Measurements from ENCODE around the gene GNA14.
"Not testable (repeated sequence)": the region's sequence is repeated elsewhere in the genome, so short reads cannot be mapped to it uniquely, and the experiment has no call there.

Gene GNA14

GRCh38 chr9:77587042-77587441 lies 61.1 kb downstream of the GNA14 start:
- no peak for DNase-seq

- no peak for DNase-seq
Measured at GRCh38 chr9:77586591-77586990, 61.5 kb downstream of the GNA14 start.

GRCh38 chr9:77585335-77585786 lies 62.8 kb downstream of the GNA14 start:
- DNase-seq: no peak

- DNase-seq: not testable (repeated sequence)
Measured at GRCh38 chr9:77584927-77585326, 63.2 kb downstream of the GNA14 start.

- no peak for DNase-seq
Measured at GRCh38 chr9:77582961-77583576, 65.1 kb downstream of the GNA14 start.

- no peak for DNase-seq
Measured at GRCh38 chr9:77582525-77582924, 65.6 kb downstream of the GNA14 start.

- DNase-seq: no peak
Measured at GRCh38 chr9:77575785-77576184, 72.3 kb downstream of the GNA14 start.

GRCh38 chr9:77569335-77569734 lies 78.8 kb downstream of the GNA14 start:
- no peak for DNase-seq

- DNase-seq: no peak
Measured at GRCh38 chr9:77563174-77563573, 84.9 kb downstream of the GNA14 start.

GRCh38 chr9:77562019-77562748 lies 85.9 kb downstream of the GNA14 start:
- no peak for DNase-seq

- no peak for DNase-seq
Measured at GRCh38 chr9:77561331-77562018, 86.6 kb downstream of the GNA14 start.

- DNase-seq: no peak
Measured at GRCh38 chr9:77556396-77556795, 91.7 kb downstream of the GNA14 start.

GRCh38 chr9:77554586-77555105 lies 93.5 kb downstream of the GNA14 start:
- no peak for DNase-seq

GRCh38 chr9:77547106-77547730 lies 100.9 kb downstream of the GNA14 start:
- no peak for DNase-seq

- DNase-seq: no peak
Measured at GRCh38 chr9:77546376-77546950, 101.7 kb downstream of the GNA14 start.

GRCh38 chr9:77544546-77544945 lies 103.6 kb downstream of the GNA14 start:
- no peak for DNase-seq

GRCh38 chr9:77543131-77543822 lies 104.8 kb downstream of the GNA14 start:
- no peak for DNase-seq

GRCh38 chr9:77541600-77541999 lies 106.5 kb downstream of the GNA14 start:
- DNase-seq: no peak

GRCh38 chr9:77541055-77541454 lies 107.1 kb downstream of the GNA14 start:
- no peak for DNase-seq

- DNase-seq: no peak
Measured at GRCh38 chr9:77534376-77535057, 113.6 kb downstream of the GNA14 start.

GRCh38 chr9:77533671-77534070 lies 114.5 kb downstream of the GNA14 start:
- no peak for DNase-seq

GRCh38 chr9:77532607-77533006 lies 115.5 kb downstream of the GNA14 start:
- no peak for DNase-seq

All from activated gamma-delta T cell (primary cell).